BJ (cell line): ENCODE results near the gene KCNAB3. TPM values are rescaled to one million over a fixed set of nuclear protein-coding genes. Genes with fewer than 3 reads are reported as not detected.

Experiments used
- CTCF ChIA-PET: fragments of 350-600 bp; formaldehyde crosslinking; extraction: SDS; loops from one replicate; lab custom pipeline; 2021; ENCODE audit warnings: antibody characterized with exemption, inconsistent platforms; lab: Yijun Ruan, JAX
- POLR2A ChIA-PET: fragments of 300-600 bp; sonication (Branson Sonifier 250); formaldehyde crosslinking; extraction: SDS; loops from one replicate; lab custom pipeline; 2021; ENCODE audit warnings: antibody characterized with exemption; lab: Charles Lee
- DNase-seq: peaks from one replicate; pipeline ENCODE4 v3.0.0-alpha.2; 2011; ENCODE audit warnings: low read depth
- H3K27me3 ChIP-seq: 2 replicates; pipeline ENCODE4 v1.6.0; 2011; ENCODE audit warnings: low read length; ENCODE audit not compliant: control insufficient read depth, insufficient read depth
- H3K36me3 ChIP-seq: 2 replicates; pipeline ENCODE4 v1.5.1; 2011; ENCODE audit warnings: low read length; ENCODE audit not compliant: control insufficient read depth, insufficient read depth
- H3K4me3 ChIP-seq: 2 replicates; pipeline ENCODE4 v1.5.1; 2011; ENCODE audit warnings: low read depth, mild to moderate bottlenecking, control low read depth, low read length
- CTCF ChIP-seq: IDR thresholded peaks from 2 replicates; pipeline ENCODE4 v1.5.1; 2011; ENCODE audit warnings: low read depth, mild to moderate bottlenecking, control low read depth, inconsistent platforms, low read length, moderate library complexity; ENCODE audit not compliant: insufficient read depth
- polyA plus RNA-seq: library from polyadenylated mRNA; depleted of rRNA; stranded (reverse); fragments of >200 nt; gene quantifications from 2 replicates; pipeline ENCODE4 v1.2.3, GENCODE V29; 2011

Gene KCNAB3
- polyA plus RNA-seq, 1 experiment, result 1.9 TPM

- H3K36me3 ChIP-seq, result peaks cover 7% of the 10 kb centered on the region
- no peak for TF ChIP-seq CTCF
- 0 out of 2 replicates have a peak overlapping the region, but pooled peaks have one; percentile 13 for H3K4me3 ChIP-seq
- POLR2A ChIA-PET, result no interaction called here
- H3K27me3 ChIP-seq, result no peaks in the 10 kb centered on the region
- DNase-seq, result no peak
- CTCF ChIA-PET, result no interaction called here
These were observed 47.6 kb downstream of the KCNAB3 start for GRCh38 chr17:7882068-7882467.

GRCh38 chr17:7881276-7882054 is 48.2 kb downstream of the KCNAB3 start:
- Histone ChIP-seq H3K4me3 (no peak overlapping the region), H3K36me3 (peaks cover 7% of the 10 kb centered on the region), H3K27me3 (no peaks in the 10 kb centered on the region)
- no peak for TF ChIP-seq CTCF
- ChIA-PET POLR2A (no interaction called here), CTCF (no interaction called here)
- no peak for DNase-seq

GRCh38 chr17:7880076-7880868 is 49.4 kb downstream of the KCNAB3 start:
- peaks cover 7% of the 10 kb centered on the region for H3K36me3 ChIP-seq
- no peak overlapping the region for H3K4me3 ChIP-seq
- TF ChIP-seq CTCF, result no peak
- no peaks in the 10 kb centered on the region for H3K27me3 ChIP-seq
- no peak for DNase-seq
- CTCF ChIA-PET, result no interaction called here
- POLR2A ChIA-PET, result no interaction called here

- ChIA-PET CTCF (interaction anchor here (0.7 to 1.4 kb wide), 4 partner anchors 8 to 196 kb away, joined by 3 to 6 read pairs (median 3); no protein-coding TSS in a partner anchor), POLR2A (no interaction called here)
- peaks cover 9% of the 10 kb centered on the region for H3K36me3 ChIP-seq
These were observed 51.4 kb downstream of the KCNAB3 start for GRCh38 chr17:7878234-7878633.

More at GRCh38 chr17:7878234-7878633, 51.4 kb downstream of the KCNAB3 start:
- TF ChIP-seq CTCF, result no peak
- no peaks in the 10 kb centered on the region for H3K27me3 ChIP-seq
- no peak for DNase-seq
- H3K4me3 ChIP-seq, result no peak overlapping the region
